ENCODE results near the gene RPS6KA3.

DNA sequence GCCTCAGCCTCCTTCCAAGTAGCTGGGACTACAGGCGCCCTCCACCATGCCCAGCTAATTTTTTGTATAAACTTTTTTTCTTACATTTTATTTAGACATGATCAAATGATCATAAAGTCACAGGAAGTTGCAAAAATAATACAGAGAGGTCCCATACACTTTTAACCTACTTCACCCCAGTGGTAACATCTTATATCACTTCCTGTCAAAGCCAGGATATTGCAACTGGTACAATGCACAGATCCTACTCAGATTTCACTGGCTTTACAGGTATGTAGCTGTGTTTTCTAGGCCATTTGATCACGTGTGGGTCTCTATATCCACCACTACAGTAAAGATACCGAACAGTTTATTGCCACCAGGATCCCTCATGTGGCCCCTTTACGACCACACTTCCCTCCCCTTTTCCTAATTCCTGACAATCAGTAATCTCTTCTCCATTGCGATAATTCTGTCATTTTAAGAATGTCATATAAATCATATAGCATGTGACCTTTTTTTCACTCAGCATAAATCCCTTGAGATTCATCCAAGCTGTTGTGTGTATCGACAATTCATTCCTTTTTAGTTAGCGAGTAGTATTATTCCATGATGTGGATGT is 18.0 kb downstream of the RPS6KA3 start:
- TF ChIP-seq, protein P1, sequence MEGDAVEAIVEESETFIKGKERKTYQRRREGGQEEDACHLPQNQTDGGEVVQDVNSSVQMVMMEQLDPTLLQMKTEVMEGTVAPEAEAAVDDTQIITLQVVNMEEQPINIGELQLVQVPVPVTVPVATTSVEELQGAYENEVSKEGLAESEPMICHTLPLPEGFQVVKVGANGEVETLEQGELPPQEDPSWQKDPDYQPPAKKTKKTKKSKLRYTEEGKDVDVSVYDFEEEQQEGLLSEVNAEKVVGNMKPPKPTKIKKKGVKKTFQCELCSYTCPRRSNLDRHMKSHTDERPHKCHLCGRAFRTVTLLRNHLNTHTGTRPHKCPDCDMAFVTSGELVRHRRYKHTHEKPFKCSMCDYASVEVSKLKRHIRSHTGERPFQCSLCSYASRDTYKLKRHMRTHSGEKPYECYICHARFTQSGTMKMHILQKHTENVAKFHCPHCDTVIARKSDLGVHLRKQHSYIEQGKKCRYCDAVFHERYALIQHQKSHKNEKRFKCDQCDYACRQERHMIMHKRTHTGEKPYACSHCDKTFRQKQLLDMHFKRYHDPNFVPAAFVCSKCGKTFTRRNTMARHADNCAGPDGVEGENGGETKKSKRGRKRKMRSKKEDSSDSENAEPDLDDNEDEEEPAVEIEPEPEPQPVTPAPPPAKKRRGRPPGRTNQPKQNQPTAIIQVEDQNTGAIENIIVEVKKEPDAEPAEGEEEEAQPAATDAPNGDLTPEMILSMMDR (IDR thresholded peaks at IDR 0.05; ENCODE audit: poor library complexity), result no peak
- TF ChIP-seq EZH2 (IDR thresholded peaks at IDR 0.05; ENCODE audit: borderline replicate concordance) (no peak), EZH2phosphoT487 (IDR thresholded peaks at IDR 0.05; ENCODE audit: low read depth, severe bottlenecking, unreplicated experiment) (no peak)
